Astrocyte of the cerebellum (primary cell): Measurements from ENCODE around the gene C12orf75.

Experiments used
- DNase-seq: peaks from one replicate; pipeline ENCODE4 v3.0.0-alpha.2; 2011; ENCODE audit warnings: low read depth
- H3K4me3 ChIP-seq: 2 replicates; pipeline ENCODE4 v1.5.1; 2011; ENCODE audit warnings: mild to moderate bottlenecking, low read depth, low read length, moderate library complexity
- in situ Hi-C: cut with HindIII; loops from 2 replicates; pipeline ENCODE4 v1.10.0; 2017; ENCODE audit warnings: low sequenced_read_pairs
- TF ChIP-seq, protein P1 (sequence below): IDR thresholded peaks from 2 replicates; pipeline ENCODE4 v1.5.1; 2012; ENCODE audit warnings: low read length, low read depth, moderate library complexity, mild to moderate bottlenecking; ENCODE audit errors: missing control alignments

The C12orf75 gene

DNA sequence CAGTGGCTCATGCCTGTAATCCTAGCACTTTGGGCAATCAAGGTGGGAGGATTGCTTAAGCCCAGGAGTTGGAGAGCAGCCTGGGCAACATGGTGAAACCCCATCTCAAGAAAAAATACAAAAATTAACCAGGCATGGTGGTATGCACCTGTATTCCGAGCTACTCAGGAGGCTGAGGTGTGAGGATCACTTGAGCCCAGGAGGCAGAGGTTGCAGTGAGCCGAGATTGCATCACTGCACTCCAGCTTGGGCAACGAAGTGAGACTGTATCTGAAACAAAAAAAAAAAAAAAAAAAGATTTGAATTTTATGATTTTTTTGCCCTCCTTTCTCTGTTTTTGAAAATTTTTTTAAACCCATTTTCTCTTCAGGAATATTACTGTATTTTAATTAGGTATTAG lies 17.7 kb downstream of the C12orf75 start:
- TF ChIP-seq, protein P1, sequence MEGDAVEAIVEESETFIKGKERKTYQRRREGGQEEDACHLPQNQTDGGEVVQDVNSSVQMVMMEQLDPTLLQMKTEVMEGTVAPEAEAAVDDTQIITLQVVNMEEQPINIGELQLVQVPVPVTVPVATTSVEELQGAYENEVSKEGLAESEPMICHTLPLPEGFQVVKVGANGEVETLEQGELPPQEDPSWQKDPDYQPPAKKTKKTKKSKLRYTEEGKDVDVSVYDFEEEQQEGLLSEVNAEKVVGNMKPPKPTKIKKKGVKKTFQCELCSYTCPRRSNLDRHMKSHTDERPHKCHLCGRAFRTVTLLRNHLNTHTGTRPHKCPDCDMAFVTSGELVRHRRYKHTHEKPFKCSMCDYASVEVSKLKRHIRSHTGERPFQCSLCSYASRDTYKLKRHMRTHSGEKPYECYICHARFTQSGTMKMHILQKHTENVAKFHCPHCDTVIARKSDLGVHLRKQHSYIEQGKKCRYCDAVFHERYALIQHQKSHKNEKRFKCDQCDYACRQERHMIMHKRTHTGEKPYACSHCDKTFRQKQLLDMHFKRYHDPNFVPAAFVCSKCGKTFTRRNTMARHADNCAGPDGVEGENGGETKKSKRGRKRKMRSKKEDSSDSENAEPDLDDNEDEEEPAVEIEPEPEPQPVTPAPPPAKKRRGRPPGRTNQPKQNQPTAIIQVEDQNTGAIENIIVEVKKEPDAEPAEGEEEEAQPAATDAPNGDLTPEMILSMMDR, result no peak
- in situ Hi-C loops, result no loop called here
- no peak for DNase-seq
- no peak overlapping the region for H3K4me3 ChIP-seq

DNA sequence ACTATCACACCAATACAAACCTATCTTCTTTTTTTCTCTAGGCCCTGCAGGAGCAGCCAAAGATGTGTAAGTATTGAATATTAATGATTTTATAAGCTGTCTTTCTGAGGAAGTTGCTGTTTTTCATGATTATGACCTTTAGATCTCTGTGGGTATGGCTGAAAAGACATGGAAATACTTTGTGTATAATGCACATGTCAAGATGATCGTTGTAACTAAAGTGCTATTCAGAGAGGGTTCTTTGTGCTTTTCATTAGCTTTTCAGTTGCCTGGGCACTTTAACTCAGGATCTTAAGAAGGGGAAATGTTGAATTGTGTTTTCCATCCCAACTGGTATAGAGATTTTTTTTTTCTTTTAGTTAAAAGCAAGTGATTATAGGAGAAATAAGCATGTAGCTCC lies 18.1 kb downstream of the C12orf75 start:
- in situ Hi-C loops, result no loop called here

DNA sequence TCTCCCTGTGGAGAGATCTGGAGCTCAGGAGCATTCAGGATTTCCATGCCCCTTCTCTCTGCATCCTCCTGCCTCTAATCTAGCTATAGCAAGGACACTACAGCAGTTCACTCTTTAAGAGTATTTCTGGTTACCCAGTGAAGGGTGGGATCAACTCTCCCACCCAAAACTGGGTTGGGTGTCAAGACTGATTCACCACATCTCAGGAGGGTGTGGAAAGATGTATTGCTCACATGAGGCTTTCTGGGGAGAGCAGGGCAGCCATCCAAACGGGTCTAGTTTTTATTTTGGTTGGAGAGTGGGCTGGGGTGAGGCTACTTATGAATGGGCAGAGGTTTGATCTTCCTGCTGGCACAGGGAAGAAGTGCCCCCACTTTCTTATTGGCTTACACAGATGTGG lies 18.6 kb downstream of the C12orf75 start:
- no peak overlapping the region for H3K4me3 ChIP-seq
- TF ChIP-seq, protein P1, result no peak
- in situ Hi-C loops, result no loop called here
- DNase-seq, result no peak

More for the DNA sequence above, 18.1 kb downstream of the C12orf75 start:
- peak; percentile 31 for DNase-seq
- no peak overlapping the region for H3K4me3 ChIP-seq
- TF ChIP-seq, protein P1, result no peak

- in situ Hi-C loops, result no loop called here
- no peak for DNase-seq
- TF ChIP-seq, protein P1, result no peak
- no peak overlapping the region for H3K4me3 ChIP-seq
Observed at GRCh38 chr12:105351523-105351922, 21.0 kb downstream of the C12orf75 start.

- in situ Hi-C loops, result no loop called here
- TF ChIP-seq, protein P1, result no peak
- no peak for DNase-seq
Observed at GRCh38 chr12:105352052-105352451, 21.6 kb downstream of the C12orf75 start.

DNA sequence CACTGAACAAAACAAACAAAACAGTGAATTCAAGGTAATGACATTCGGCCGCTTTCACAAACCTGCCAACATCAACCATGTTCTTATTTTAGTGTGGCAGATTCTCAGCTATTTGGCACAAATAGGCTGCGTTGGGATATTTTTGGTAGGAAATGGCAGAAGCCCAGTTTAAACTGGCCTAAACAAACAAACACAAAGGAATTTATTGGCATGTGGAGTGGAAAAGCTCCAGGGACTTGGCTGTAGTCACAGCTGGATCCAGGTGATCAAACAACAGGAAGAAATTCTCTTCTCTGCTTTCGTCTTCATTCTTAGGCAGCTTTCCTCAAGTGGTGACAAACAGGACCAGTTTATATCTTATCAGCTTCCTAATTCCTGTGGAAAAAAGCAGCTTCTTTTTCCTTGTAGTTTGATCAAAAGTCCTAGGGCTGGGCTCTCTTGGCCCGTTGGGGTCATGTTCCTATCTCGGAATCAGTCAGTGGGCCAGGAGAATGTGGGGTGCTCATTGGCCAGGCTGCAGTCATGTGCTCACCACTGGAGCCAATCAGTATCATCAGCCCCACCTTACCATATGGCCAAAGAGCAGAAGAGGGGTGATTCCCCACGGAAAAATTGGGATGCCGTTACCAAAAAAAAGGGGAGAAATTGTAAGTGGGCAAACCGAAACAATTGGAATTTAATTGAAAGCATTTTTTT lies 22.6 kb downstream of the C12orf75 start:
- TF ChIP-seq, protein P1, result no peak
- no peak overlapping the region for H3K4me3 ChIP-seq
- in situ Hi-C loops, result no loop called here
- peak; percentile 58 for DNase-seq

More at GRCh38 chr12:105352052-105352451, 21.6 kb downstream of the C12orf75 start:
- H3K4me3 ChIP-seq, result no peak overlapping the region

DNA sequence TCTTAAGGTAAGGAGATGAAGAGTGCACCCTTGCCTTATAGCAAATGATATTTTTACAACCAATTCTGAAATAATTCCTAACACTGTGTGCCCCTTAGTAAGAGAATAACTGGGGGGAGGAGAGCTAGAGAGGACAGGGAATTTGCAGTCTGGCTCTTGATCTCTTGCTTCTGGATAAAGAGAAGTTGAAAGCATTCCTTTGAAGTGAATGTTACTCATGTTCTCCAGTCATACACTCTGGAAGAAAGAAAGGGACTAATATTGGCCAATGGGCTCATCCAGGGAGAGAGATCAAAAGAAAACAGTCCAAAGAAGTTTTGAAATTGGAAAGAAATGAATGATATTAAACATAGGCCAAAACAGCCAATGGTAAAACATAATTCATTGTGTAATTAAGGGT lies 25.3 kb downstream of the C12orf75 start:
- in situ Hi-C loops, result no loop called here
- peak; percentile 27 for DNase-seq
- no peak overlapping the region for H3K4me3 ChIP-seq
- TF ChIP-seq, protein P1, result no peak
